ENCODE measurements around the gene PI3.

Gene PI3

DNA sequence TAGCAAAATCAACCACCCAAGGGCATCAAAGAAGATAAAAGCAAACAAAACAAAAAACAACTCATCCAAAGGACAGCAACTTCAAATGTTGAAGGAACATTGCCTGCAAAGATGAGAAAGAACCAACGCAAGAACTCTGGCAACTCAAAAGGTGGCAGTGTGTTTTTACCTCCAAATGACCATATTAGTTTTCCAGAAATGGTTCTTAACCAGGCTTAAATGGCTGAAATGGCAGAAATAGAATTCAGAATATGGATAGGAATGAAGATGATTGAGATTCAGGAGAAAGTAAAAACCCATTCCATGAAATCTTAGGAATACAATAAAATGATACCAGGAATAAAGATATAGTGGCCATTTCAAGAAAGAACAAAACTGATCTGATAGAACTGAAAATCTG is 9.8 kb upstream of the PI3 start:
- no peak overlapping the region for H3K4me3 Mint-ChIP-seq
- peaks cover 0 to 24% of the 10 kb centered on the region in 2 donors for H3K9me3 Mint-ChIP-seq
- H3K4me1 Mint-ChIP-seq: no peaks in the 10 kb centered on the region
- no peak for ATAC-seq
- H3K27me3 Mint-ChIP-seq: peaks cover 62% of the 10 kb centered on the region
- no peak for DNase-seq
- H3K27ac Mint-ChIP-seq: no peak overlapping the region

- H3K27me3 Mint-ChIP-seq: peaks cover 28% of the 10 kb centered on the region
- H3K4me3 Mint-ChIP-seq: no peak overlapping the region
- DNase-seq (no peak), ATAC-seq (no peak)
- no peaks in the 10 kb centered on the region for H3K4me1 Mint-ChIP-seq
- no peak overlapping the region for H3K27ac Mint-ChIP-seq
- H3K9me3 Mint-ChIP-seq: no peaks in the 10 kb centered on the region
These were observed 1.2 kb upstream of the PI3 start for GRCh38 chr20:45173522-45173921.

DNA sequence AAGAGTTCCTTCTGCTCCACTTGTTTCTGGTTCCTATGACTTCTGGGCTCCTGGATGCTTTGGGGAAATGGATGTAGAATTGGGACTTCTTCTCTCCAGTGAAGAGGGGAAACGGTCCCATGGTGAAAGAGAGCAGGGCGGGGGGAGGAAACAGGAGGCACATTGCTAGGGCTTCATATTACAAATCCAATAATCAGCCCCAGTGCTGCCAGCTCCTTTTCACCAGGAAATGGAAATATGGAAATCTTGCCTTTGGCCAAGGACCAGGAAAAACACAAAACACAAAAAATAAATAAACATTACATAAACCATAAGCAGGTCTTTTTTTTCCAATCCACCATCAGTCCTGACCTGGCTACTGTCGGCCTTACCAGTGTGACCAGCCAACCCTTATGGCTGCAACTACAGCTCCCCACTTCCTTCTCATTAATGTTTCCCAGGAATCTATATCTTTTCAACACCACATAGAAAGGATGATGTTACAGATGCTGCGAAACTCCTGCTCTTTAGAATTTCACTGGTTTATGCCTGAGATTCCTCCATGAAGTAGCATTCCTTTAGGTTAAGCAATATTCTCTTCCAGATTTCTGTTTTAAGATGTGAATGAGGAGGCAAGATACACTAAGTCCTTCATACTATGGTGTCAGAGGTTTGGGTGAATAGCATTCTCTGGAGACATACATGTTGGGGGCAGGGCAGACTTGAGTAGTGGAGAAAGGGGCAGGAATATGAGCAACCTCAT is 2.0 kb downstream of the PI3 start:
- Mint-ChIP-seq H3K4me1 (no peaks in the 10 kb centered on the region), H3K27ac (no peak overlapping the region), H3K9me3 (no peaks in the 10 kb centered on the region), H3K27me3 (peaks cover 17% of the 10 kb centered on the region), H3K4me3 (no peak overlapping the region)
- DNase-seq (no peak), ATAC-seq (no peak)

DNA sequence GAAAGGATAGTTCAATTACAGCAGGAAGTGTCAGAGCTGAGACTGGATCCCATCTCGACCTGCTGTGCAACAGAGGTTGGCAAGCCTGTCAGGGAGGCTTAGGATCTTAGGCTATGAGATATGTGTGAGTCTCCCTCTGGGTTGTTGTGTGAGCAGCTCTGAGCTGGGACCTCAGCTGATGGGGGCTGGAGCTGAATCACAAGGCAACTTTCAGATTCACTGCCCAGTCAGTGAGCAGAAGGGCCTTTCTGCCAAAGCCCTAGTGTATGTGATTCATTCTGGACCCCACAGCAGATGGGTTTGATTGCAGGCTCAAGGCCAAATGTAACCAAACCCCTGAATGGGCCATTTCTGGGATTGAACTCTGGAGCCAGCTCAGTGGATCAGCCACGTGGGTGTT is 4.5 kb downstream of the PI3 start:
- Mint-ChIP-seq H3K27ac (no peak overlapping the region), H3K9me3 (no peaks in the 10 kb centered on the region), H3K4me1 (no peaks in the 10 kb centered on the region), H3K4me3 (no peak overlapping the region), H3K27me3 (peaks cover 17% of the 10 kb centered on the region)
- DNase-seq (no peak), ATAC-seq (no peak)

GRCh38 chr20:45181639-45182038 is 6.9 kb downstream of the PI3 start:
- no peak overlapping the region for H3K4me3 Mint-ChIP-seq
- H3K9me3 Mint-ChIP-seq: no peaks in the 10 kb centered on the region
- H3K27ac Mint-ChIP-seq: no peak overlapping the region
- DNase-seq (no peak), ATAC-seq (no peak)
- H3K27me3 Mint-ChIP-seq: peaks cover under 1% of the 10 kb centered on the region
- H3K4me1 Mint-ChIP-seq: no peaks in the 10 kb centered on the region

- no peaks in the 10 kb centered on the region for H3K9me3 Mint-ChIP-seq
- no peak overlapping the region for H3K27ac Mint-ChIP-seq
- ATAC-seq (no peak), DNase-seq (no peak)
- no peaks in the 10 kb centered on the region for H3K4me1 Mint-ChIP-seq
- H3K4me3 Mint-ChIP-seq: no peak overlapping the region
- H3K27me3 Mint-ChIP-seq: no peaks in the 10 kb centered on the region
These were observed 8.4 kb downstream of the PI3 start for GRCh38 chr20:45183084-45183483.

GRCh38 chr20:45187693-45188092 is 13.0 kb downstream of the PI3 start:
- no peak overlapping the region for H3K4me3 Mint-ChIP-seq
- ATAC-seq: no peak
- no peak overlapping the region for H3K27ac Mint-ChIP-seq
- H3K27me3 Mint-ChIP-seq: no peaks in the 10 kb centered on the region
- no peaks in the 10 kb centered on the region for H3K4me1 Mint-ChIP-seq
- no peaks in the 10 kb centered on the region for H3K9me3 Mint-ChIP-seq
- DNase-seq: no peak

GRCh38 chr20:45189067-45189609 is 14.4 kb downstream of the PI3 start:
- DNase-seq (no peak), ATAC-seq (no peak)
- no peak overlapping the region for H3K4me3 Mint-ChIP-seq
- no peaks in the 10 kb centered on the region for H3K4me1 Mint-ChIP-seq
- no peaks in the 10 kb centered on the region for H3K27me3 Mint-ChIP-seq
- H3K9me3 Mint-ChIP-seq: no peaks in the 10 kb centered on the region
- no peak overlapping the region for H3K27ac Mint-ChIP-seq

GRCh38 chr20:45189861-45190260 is 15.2 kb downstream of the PI3 start:
- no peak for ATAC-seq
- DNase-seq: no peak
- Mint-ChIP-seq H3K4me3 (no peak overlapping the region), H3K27ac (no peak overlapping the region), H3K4me1 (no peaks in the 10 kb centered on the region), H3K27me3 (no peaks in the 10 kb centered on the region), H3K9me3 (no peaks in the 10 kb centered on the region)

DNA sequence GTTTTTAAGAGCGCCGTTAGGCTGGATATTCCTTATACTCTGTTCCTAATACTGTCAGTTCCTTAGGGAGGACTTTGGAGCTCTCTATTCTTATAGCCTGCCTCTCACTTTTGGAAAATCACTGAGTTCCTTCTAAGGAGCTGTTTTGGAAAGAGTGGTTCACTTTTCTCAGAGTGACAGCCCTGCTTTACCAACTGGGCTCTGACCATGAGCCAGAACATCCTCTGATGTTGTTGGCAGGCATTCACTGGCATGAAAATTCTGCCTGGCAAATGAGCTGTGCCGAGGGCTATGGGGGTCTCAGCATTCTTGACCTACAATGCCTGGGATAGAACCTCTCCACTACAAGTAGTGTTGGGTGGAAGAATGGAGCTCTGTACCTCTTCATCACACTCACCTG is 17.2 kb downstream of the PI3 start:
- ATAC-seq (no peak), DNase-seq (no peak)
- Mint-ChIP-seq H3K27me3 (no peaks in the 10 kb centered on the region), H3K4me3 (no peak overlapping the region), H3K4me1 (no peaks in the 10 kb centered on the region), H3K9me3 (no peaks in the 10 kb centered on the region), H3K27ac (no peak overlapping the region)

DNA sequence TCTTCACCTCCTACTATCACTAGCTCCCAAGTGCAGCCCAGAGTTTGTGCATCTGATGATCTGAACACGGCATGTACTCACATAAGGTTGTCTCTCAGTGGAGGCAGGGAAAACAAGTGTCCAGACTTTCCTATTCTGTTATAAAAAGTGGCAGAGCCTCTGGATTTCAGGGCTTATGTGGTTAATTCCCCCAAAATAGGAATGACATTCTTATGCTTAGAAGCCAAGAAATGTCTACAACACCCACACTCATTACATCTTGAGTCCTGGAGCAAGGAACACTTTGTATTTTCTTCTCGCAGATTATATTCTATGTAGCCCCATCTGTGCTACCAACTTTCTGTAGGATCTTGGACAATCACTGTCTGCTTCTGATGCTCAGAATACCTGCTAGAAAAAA is 18.6 kb downstream of the PI3 start:
- no peaks in the 10 kb centered on the region for H3K9me3 Mint-ChIP-seq
- H3K27ac Mint-ChIP-seq: no peak overlapping the region
- DNase-seq (no peak), ATAC-seq (no peak)
- H3K27me3 Mint-ChIP-seq: peaks cover 4% of the 10 kb centered on the region
- no peaks in the 10 kb centered on the region for H3K4me1 Mint-ChIP-seq
- H3K4me3 Mint-ChIP-seq: no peak overlapping the region

GRCh38 chr20:45206725-45207124 is 32.0 kb downstream of the PI3 start, which contains the start of gene SEMG1:
Gene SEMG1 (plus strand): TSS chr20:45207033. CDS start chr20:45207054, 21 bp downstream.
- no peaks in the 10 kb centered on the region for H3K4me1 Mint-ChIP-seq
- H3K27ac Mint-ChIP-seq: no peak within 1 kb of the TSS
- H3K27me3 Mint-ChIP-seq: peaks cover 51% of the 10 kb centered on the region
- no peak for DNase-seq
- ATAC-seq: no peak
- no peak within 1 kb of the TSS for H3K4me3 Mint-ChIP-seq
- peaks cover 5 to 6% of the 10 kb centered on the region in 2 donors for H3K9me3 Mint-ChIP-seq

- H3K27ac Mint-ChIP-seq: no peak overlapping the region
- H3K27me3 Mint-ChIP-seq: peaks cover 61% of the 10 kb centered on the region
- no peak for ATAC-seq
- no peaks in the 10 kb centered on the region for H3K9me3 Mint-ChIP-seq
- no peaks in the 10 kb centered on the region for H3K4me1 Mint-ChIP-seq
- no peak for DNase-seq
- no peak overlapping the region for H3K4me3 Mint-ChIP-seq
These were observed 35.2 kb downstream of the PI3 start for GRCh38 chr20:45209924-45210323.

DNA sequence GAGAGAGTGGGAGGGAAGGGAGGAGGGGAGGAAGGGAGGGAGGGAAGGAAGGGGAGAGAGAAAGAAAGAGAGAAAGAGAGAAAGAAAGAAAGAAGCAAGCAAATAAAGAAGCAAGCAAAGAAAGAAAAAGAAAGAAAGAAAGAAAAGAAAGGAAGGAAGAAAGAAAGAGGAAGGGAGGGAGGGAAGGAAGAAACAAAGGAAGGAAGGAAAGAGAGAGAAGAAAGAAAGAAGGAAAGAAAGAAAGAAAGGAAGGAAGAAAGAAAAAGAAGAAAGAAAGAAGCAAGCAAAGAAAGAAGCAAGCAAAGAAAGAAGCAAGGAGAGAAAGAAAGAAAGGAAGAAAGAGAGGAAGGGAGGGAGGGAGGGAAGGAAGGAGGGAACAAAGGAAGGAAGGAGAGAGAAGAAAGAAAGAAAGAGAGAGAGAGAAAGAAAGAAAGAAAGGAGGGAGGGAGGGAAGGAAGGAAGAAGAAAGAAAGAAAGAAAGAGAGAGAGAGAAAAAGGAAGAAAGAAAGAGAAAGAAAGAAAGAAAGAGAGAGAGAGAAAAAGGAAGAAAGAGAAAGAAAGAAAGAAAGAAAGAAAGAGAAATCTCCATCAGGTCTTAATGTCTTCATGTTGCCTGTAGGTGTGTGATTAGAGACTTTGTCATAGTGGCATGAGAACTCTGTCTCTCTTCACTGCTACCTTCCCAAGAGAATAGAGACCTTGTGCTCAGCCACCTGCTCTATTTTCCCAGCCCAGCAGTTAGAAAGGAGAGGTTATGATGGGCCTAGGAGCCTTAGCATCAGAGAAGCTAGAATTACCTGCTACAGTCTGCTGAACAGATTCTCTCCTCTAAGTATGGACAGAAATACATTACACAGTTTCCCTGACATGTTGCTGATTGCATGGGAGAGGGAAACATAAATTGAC is 37.1 kb downstream of the PI3 start:
- H3K27me3 Mint-ChIP-seq: peaks cover 46% of the 10 kb centered on the region
- H3K9me3 Mint-ChIP-seq: no peaks in the 10 kb centered on the region
- no peak for ATAC-seq
- H3K4me3 Mint-ChIP-seq: no peak overlapping the region
- DNase-seq: no peak
- H3K27ac Mint-ChIP-seq: no peak overlapping the region
- H3K4me1 Mint-ChIP-seq: no peaks in the 10 kb centered on the region

DNA sequence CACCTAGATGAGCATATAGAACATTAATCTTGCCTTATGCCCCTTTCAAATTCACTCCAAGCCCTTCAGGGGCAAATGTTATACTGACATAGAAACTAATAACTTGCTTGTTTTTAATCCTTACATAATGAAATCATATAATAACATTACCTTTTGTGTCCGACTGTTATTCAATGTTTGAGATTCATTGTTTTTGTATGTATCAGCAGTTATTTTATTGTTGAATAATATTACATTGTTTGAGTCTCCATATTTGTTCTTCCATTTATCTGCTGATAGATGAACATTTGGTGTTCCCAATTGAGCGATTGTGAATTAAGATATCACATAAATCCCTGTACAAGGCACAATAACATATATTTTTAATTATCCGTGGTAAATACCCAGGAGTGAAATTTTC is 38.1 kb downstream of the PI3 start:
- Mint-ChIP-seq H3K9me3 (no peaks in the 10 kb centered on the region), H3K27me3 (peaks cover 36% of the 10 kb centered on the region), H3K27ac (no peak overlapping the region), H3K4me3 (no peak overlapping the region), H3K4me1 (no peaks in the 10 kb centered on the region)
- ATAC-seq (no peak), DNase-seq (no peak)

DNA sequence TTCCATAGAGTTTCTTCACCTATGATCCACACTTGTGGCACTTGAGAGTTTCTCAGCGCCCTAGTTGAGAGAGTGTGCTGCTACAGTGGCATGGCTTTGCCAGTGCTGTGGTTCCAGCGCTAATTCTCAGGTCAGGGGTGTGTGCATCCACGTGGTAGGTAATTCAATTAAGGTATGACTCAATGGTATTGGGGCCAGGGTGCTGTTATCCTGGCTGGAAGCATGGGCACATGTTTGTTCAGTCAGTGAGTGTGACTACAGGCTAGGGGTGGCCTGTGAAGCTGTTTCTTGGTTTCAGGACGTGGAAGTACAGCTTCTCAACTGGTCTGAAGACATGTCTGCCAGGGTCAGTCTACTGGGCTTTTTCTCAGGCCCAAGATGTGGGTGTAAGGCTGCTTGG is 43.4 kb downstream of the PI3 start:
- H3K27me3 Mint-ChIP-seq: peaks cover 40% of the 10 kb centered on the region
- no peaks in the 10 kb centered on the region for H3K4me1 Mint-ChIP-seq
- no peak for DNase-seq
- no peaks in the 10 kb centered on the region for H3K9me3 Mint-ChIP-seq
- no peak overlapping the region for H3K27ac Mint-ChIP-seq
- ATAC-seq: no peak
- H3K4me3 Mint-ChIP-seq: no peak overlapping the region
